ENCODE data around the gene OR4D6. TPM values are rescaled to one million over a fixed set of nuclear protein-coding genes. Genes with fewer than 3 reads are reported as not detected.

OR4D6 gene
- total and polyA plus RNA-seq, 2 donors (not counting 3 experiments of a cell fraction or from before 2014, with no cell fraction given), result not detected

DNA sequence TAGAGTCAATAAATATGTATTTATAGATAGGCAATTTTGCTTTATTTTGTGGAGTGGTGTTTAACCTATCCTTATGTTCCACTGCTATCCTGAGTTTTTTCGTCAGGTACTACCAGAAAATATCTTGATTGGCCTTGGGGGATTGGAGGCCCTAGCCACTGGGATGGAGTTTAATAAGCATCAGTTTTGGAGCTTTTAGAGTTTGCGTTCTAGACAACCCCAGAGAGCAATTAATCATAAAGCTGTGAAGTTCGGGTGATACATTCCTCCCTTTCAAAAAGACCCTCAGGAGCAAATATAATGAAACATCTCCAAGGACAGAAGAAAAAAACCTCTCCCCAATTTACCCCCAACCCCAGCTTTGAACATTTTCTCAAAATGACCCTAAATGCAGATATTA, 20.6 kb upstream of the OR4D6 start, which contains the start of gene OR5A1:
Gene OR5A1 (plus strand): TSS at position 301 of the 400 bp plus-strand sequence. CDS start 6,700 bp downstream, outside the sequence.
- CTCF ChIA-PET, result no interaction called here
- Histone ChIP-seq H3K36me3 (ENCODE audit: control insufficient read depth in 2 of 2, extremely low read depth in 1 of 2, insufficient read depth in 2 of 2, low read length in 2 of 2) (no peaks in the 10 kb centered on the region), H2AFZ (ENCODE audit: low read depth, low read length) (no peak within 1 kb of the TSS), H3K4me2 (ENCODE audit: insufficient read depth, low read length) (no peak within 1 kb of the TSS), H3K9me3 (replicated peaks; ENCODE audit: control insufficient read depth, insufficient read depth, low read length) (no peaks in the 10 kb centered on the region), H3K79me2 (ENCODE audit: control insufficient read depth, insufficient read depth, low read length) (no peaks in the 10 kb centered on the region), H3K4me3 (replicated peaks in 1 of 3; ENCODE audit: insufficient read depth in 1 of 3, low read depth in 1 of 3, low read length in 3 of 3) (no peak within 1 kb of the TSS), H3K27me3 (ENCODE audit: control insufficient read depth in 2 of 2, insufficient read depth in 2 of 2, low read length in 2 of 2) (peaks cover 0 to 5% of the 10 kb centered on the region in 2 experiments), H3K9ac (replicated peaks; ENCODE audit: extremely low read depth, insufficient read depth, low read length) (no peak within 1 kb of the TSS), H4K20me1 (replicated peaks; ENCODE audit: control insufficient read depth, extremely low read depth, insufficient read depth, low read length) (no peaks in the 10 kb centered on the region), H3K9me1 (replicated peaks; ENCODE audit: control insufficient read depth, extremely low read depth, insufficient read depth, low read length) (no peaks in the 10 kb centered on the region), H3K27ac (ENCODE audit: insufficient read depth, low read depth, low read length) (no peak within 1 kb of the TSS), H3K4me1 (ENCODE audit: control insufficient read depth, extremely low read depth, insufficient read depth, low read length) (no peaks in the 10 kb centered on the region)
- dilution Hi-C loops (cut with MboI; ENCODE audit: extremely low pct_ligation_motif_present, low sequenced_read_pairs) (no loop called here), intact Hi-C loops (cut with micrococcal nuclease) (loop anchor here (10.0 kb wide), 1 partner anchor 249 kb away; no protein-coding TSS in a partner anchor)
- TF ChIP-seq GATA2 (IDR thresholded peaks at IDR 0.05; ENCODE audit: insufficient read depth, insufficient read length, low read depth, low read length), result no peak
- TF ChIP-seq FOS (IDR thresholded peaks at IDR 0.05; ENCODE audit: borderline replicate concordance, insufficient read depth, low read length), result no peak
- no peak for TF ChIP-seq EZH2 (IDR thresholded peaks at IDR 0.05; ENCODE audit: borderline replicate concordance, low read depth, low read length, severe bottlenecking)
- TF ChIP-seq JUN (IDR thresholded peaks at IDR 0.05; ENCODE audit: borderline replicate concordance, insufficient read depth, insufficient read length, low read depth), result no peak
- TF ChIP-seq POLR2AphosphoS5 (IDR thresholded peaks at IDR 0.05; ENCODE audit: insufficient read depth, low read depth, low read length), result no peak
- TF ChIP-seq, protein P1, sequence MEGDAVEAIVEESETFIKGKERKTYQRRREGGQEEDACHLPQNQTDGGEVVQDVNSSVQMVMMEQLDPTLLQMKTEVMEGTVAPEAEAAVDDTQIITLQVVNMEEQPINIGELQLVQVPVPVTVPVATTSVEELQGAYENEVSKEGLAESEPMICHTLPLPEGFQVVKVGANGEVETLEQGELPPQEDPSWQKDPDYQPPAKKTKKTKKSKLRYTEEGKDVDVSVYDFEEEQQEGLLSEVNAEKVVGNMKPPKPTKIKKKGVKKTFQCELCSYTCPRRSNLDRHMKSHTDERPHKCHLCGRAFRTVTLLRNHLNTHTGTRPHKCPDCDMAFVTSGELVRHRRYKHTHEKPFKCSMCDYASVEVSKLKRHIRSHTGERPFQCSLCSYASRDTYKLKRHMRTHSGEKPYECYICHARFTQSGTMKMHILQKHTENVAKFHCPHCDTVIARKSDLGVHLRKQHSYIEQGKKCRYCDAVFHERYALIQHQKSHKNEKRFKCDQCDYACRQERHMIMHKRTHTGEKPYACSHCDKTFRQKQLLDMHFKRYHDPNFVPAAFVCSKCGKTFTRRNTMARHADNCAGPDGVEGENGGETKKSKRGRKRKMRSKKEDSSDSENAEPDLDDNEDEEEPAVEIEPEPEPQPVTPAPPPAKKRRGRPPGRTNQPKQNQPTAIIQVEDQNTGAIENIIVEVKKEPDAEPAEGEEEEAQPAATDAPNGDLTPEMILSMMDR (IDR thresholded peaks at IDR 0.05; ENCODE audit: extremely low read depth in 1 of 2, insufficient read depth in 1 of 2, low read depth in 1 of 2, low read length in 2 of 2), result no peak
- TF ChIP-seq, protein P2, sequence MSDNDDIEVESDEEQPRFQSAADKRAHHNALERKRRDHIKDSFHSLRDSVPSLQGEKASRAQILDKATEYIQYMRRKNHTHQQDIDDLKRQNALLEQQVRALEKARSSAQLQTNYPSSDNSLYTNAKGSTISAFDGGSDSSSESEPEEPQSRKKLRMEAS (IDR thresholded peaks at IDR 0.05; ENCODE audit: insufficient read depth, insufficient read length), result no peak
- TF ChIP-seq MYC (IDR thresholded peaks at IDR 0.05; ENCODE audit: low read depth, low read length), result no peak
- no peak for TF ChIP-seq POLR2A (IDR thresholded peaks at IDR 0.05; ENCODE audit: low read depth, low read length)
- DNase-seq (ENCODE audit: low read depth, low spot score), result no peak
- POLR2A ChIA-PET, result no interaction called here
- no TSS peak for BruUV-seq (replicated peaks)
- no peak for FAIRE-seq
